ENCODE results near the gene WFDC1.

Gene WFDC1

DNA sequence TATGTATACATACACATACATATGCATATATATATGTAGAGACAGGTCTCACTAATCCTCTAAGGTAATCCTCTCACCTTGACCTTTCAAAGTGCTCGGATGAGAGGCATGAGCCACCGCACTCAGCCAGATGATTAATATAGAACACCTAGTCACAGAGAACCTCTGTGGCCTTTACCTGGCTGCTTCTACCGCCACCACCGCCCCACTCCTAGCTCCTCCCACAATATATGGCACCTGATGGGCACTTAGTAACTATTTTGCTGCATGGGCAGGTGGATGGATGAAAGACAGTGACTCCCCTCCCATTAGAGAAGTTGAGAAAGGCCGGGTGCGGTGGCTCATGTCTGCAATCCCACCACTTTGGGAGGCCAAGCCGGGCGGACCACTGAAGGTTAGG lies 57.0 kb downstream of the WFDC1 start:
- no peak for DNase-seq (ENCODE audit: low read depth in 2 of 2)

- no peak for DNase-seq (ENCODE audit: low read depth in 2 of 2)
Measured at GRCh38 chr16:84354306-84354705, 59.6 kb downstream of the WFDC1 start.

DNA sequence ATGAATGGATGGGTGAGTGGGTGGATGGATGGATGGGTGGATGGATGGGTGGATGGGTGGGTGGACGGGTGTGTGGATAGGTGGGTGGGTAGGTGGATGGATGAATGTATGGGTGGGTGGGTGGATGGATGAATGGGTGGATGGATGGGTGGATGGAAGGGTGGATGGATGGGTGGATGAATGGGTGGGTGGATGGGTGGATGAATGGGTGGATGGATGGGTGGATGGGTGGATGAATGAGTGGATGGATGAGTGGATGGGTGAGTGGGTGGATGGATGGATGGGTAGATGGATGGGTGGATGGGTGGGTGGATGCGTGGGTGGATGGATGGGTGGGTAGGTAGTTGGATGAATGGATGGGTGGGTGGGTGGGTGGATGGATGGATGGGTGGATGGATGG lies 60.5 kb downstream of the WFDC1 start:
- no peak for DNase-seq (ENCODE audit: low read depth in 2 of 2)

- no peak for DNase-seq (ENCODE audit: low read depth in 2 of 2)
Measured at GRCh38 chr16:84356176-84356575, 61.5 kb downstream of the WFDC1 start.

DNA sequence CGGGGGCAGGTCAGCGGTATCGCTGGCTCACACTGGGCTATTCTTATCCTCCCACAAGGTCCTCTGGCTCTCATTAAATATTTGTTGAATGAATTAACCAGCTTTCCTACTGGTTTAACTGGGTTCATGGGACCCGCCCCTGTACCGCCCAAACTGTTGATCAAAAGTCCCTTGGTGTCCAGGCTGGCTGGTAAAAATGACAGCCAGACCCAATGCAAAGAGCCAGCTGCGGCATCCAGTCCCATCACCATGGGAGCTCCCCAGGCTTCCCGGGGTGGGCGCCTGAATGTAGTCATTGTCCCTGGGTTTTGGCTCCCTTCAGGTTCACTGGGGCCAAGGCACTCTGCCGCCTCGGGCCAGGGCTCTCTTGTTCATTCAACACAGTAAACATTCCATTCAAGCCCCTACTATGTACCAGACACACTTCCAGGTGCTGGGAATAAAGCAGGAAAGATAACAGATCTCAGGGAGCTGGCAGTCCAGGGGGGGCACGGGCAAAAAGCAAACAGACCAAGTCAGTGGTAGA lies 62.0 kb downstream of the WFDC1 start:
- DNase-seq (ENCODE audit: low read depth in 2 of 2): no peak

DNA sequence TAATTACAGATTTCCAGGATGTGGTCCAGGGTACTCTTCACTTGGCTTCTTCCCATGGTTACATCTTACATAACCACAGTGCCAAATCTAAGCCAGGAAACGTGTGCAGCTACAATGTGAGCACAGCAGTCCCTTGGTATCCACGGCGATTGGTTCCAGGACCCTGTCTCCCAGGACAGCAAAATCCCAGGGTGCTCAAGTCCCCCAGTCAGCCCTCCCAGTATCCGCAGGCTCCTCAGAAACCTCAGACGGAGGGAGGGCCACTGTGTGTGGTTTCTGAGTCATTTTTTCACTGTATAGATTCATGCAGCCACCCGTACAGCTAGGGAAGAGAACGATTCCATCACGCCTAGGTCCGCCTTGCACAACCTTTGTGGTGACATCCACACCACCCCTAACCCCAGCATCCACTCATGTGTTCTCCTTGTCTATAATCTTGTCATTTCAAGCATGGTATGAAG lies 62.5 kb downstream of the WFDC1 start:
- no peak for DNase-seq (ENCODE audit: low read depth in 2 of 2)

DNA sequence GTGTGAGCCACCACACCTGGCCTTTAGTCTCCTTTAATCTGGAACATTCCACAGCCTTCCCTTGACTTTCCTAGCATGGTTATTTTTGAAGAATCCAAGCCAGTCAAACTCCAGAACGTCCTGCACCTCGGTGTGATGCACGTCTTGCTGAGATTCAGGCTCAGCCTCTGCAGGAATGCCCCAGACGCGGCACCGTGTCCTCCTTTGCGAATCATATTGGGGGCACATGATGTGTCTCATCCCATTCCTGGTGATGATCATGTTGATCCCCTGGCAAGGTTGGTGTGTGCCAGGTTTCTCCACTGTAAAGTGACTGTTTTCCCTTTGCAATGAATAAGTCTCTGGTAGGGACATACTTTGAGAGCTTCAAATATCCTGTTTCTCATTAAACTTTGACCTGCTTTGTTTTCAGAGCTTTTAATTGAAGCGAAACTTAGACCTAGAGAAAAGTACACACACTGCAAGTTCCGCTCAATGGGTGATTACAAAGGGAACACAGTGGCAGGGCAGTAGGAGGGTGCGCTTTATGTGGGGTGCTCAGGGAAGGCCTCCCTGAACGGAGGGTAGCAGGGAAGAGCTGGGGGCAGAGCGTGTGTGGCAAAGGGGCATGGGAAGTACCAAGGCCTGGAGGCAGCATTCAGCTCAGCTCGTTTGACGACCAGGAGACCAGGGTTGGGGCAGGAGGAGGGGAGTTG lies 64.1 kb downstream of the WFDC1 start:
- DNase-seq (ENCODE audit: low read depth in 2 of 2): no peak

DNA sequence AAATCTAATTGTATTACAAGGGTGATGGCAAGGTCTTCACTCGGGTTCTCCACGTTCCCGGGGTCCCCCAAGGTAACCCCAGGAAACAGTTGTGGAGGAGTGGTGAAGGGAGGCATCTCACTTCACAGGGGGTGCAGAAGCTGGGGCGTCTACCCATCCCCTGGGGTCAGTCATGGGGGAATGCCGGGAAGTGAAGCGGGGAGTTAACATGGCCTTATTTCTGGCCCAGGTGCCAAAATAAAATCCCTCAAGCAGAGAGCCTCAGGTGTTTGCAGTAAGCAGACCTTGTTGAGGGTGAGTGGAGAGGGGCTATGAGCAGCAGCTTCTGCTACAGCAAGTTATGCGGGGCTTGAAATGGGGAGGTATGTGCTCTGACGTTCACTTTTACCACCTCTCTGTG lies 64.6 kb downstream of the WFDC1 start:
- DNase-seq (ENCODE audit: low read depth in 2 of 2): no peak

DNA sequence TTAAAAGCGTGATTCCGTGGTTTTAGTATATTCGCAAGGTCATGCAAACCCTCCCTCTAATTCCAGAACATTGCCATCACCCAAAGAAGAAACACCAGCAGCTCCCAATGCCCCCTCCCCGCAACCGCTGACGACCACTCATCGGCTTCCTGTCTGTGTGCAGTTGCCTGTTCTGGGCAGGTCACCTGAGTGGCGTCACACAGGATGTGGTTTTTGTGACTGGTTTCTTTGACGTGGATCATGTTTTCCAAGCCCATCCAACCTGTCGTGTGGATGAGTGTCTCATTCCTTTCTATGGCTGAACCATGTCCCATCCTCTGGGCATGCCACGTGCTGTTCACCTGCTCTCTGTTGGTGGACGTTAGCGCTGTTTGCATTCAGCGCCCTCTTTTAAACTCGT lies 65.5 kb downstream of the WFDC1 start:
- no peak for DNase-seq (ENCODE audit: low read depth in 2 of 2)

- DNase-seq (ENCODE audit: low read depth in 2 of 2): no peak
Measured at GRCh38 chr16:84360748-84361147, 66.1 kb downstream of the WFDC1 start.

GRCh38 chr16:84361546-84361945 lies 66.9 kb downstream of the WFDC1 start:
- DNase-seq (ENCODE audit: low read depth in 2 of 2): no peak

DNA sequence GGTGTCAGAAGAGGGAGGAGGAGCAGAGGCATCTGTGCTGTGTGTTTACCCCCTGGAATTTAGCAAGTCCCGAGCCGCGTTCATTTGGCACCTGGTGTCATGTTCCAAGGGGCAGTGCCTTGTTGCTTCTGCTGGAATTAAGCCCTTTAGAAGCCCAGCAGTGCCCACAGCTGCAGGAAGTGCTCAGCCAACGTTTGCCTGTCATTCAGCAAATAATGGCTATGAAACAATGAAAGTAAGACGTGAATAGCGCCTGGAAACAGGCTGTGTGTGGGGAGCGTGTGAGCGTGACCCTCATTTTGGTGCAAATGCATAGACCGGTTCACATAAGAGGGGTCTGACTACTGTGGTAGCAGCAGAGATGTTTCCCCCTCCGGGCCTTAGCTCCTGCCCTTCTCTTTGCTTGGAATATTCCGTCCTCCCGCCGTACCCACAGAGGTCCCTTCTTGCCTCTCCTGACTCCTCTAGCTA lies 67.8 kb downstream of the WFDC1 start:
- no peak for DNase-seq (ENCODE audit: low read depth in 2 of 2)

DNA sequence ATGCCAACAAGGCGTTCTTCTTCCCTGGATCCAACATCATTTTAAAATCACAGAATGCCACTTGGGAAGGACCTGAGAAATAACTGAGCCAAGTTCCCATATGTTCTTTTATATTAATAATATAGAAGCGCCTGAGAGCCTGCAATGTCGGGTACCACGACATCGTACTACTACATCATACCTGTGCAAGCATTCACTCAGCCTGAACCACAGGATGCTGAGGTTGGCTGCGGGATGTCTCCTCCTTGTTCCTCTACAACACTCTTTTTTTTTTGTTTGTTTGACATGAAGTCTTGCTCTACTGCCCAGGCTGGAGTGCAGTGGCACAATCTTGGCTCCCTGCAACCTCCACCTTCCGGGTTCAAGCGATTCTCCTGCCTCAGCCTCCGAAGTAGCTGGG lies 71.5 kb downstream of the WFDC1 start:
- no peak for DNase-seq (ENCODE audit: low read depth in 2 of 2)

GRCh38 chr16:84367297-84367680 lies 72.6 kb downstream of the WFDC1 start:
- no peak for DNase-seq (ENCODE audit: low read depth in 2 of 2)

DNA sequence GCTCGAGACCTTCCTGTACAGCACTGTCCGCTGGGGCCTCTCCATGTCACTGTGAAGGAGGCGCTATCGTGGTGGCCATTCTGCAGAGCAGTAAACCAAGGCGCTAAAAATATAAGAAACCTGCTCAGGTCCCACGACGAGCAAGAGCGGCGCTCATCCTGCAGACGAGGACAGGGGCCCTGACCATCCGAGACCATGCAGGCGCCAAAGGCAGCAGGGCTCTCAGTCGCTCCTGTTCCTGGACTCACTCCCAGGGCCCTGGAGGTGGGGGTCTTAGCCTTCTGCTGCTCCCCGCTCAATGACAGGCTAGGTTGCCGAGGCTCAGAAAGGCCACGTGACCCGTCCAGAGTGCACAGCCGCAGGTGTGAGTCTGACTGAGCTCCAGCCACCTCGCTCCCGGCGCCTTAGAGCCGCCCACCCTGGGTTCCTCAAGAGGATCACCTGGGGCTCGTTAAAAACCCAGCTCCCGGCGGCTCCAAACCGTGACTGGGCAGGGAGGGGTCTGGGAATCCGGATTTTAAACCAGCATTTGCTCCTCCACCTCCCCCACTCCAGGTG lies 73.2 kb downstream of the WFDC1 start:
- DNase-seq (ENCODE audit: low read depth in 2 of 2): no peak

- DNase-seq (ENCODE audit: low read depth in 2 of 2): no peak
Measured at GRCh38 chr16:84368308-84368996, 73.8 kb downstream of the WFDC1 start, which contains the start of gene ATP2C2. Gene ATP2C2 (plus strand): TSS chr16:84368538. CDS start chr16:84368616, 78 bp downstream.

- DNase-seq (ENCODE audit: low read depth in 2 of 2): no peak
Measured at GRCh38 chr16:84369105-84369504, 74.4 kb downstream of the WFDC1 start.

- DNase-seq (ENCODE audit: low read depth in 2 of 2): no peak
Measured at GRCh38 chr16:84369938-84370627, 75.4 kb downstream of the WFDC1 start.

DNA sequence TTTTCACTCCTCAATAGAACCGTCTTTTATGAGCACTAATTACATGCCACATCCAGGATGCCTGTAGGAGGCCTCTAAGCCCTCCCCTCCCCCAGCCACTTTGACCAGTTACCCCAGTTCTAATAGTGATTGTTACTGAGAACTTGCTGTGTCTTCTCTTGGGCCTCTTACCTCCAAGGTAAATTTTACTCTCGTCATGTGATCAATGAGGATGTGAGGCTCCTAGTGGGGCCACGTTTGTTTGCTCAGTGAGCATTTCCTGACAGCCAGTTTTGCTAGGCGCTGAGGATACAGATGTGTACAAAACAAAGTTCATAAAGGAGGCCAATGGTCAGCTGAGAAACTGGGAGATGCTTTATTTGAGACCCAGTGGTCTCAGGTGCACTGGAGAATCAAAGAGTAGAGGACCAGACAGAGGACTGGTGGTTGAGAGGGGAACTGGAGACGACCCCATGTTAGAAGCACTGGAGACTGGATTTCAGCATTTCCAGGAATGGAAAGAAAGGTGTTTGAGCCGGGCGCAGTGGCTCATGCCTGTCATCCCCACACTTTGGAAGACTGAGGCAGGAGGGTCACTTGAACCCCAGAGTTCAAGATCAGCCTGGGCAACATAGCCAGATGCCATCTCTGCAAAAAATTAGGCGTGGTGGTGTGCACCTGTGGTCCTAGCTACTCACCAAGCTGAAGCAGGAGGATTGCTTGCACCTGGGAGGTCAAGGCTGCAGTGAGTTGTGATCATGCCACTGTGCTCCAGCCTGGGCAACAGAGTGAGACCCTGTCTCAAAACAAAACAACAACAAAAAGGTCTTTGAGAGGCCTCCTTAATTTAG lies 76.3 kb downstream of the WFDC1 start:
- DNase-seq (ENCODE audit: low read depth in 2 of 2): no peak

DNA sequence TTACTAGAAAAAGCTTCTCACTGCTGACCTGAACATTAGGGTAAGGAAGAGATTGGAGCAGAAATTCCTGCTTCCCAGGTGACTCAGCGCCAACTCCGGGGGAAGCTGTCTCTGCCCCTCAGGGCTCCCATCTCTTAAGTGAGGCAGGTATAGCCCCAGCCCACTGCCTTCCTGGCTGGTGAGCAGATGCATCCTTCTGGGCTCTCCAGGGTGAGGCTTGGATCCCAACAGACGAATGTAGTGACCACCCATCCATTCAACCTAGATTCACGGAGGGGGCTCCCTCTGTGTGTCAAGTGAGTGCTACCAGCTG lies 76.8 kb downstream of the WFDC1 start:
- no peak for DNase-seq (ENCODE audit: low read depth in 2 of 2)

- DNase-seq (ENCODE audit: low read depth in 2 of 2): no peak
Measured at GRCh38 chr16:84373907-84374489, 79.3 kb downstream of the WFDC1 start.
